IMR-90 (cell line): ENCODE data around the gene MOV10L1. TPM values are rescaled to one million over a fixed set of nuclear protein-coding genes. Genes with fewer than 3 reads are reported as not detected.
"Not testable (repeated sequence)": the region's sequence is repeated elsewhere in the genome, so short reads cannot be mapped to it uniquely, and the experiment has no call there.

ENCODE experiments used
- ATAC-seq: fragments of 200-7000 bp; cut with Tn5 transposase; 2 replicates; pipeline ENCODE4 v1.9.1; 2020; ENCODE audit warnings: low read depth, mild to moderate bottlenecking, moderate library complexity
- BruUV-seq: library from RNA; stranded (reverse); fragments of 400-500 nt; replicated peaks from 2 replicates; lab custom pipeline; 2021; lab: Mats Ljungman, UMichigan
- CTCF ChIA-PET: fragments of 300-600 bp; formaldehyde crosslinking; extraction: SDS; loops from one replicate; lab custom pipeline; 2021; ENCODE audit warnings: antibody characterized with exemption; lab: Yijun Ruan, JAX
- POLR2A ChIA-PET: fragments of 300-600 bp; sonication (Branson Sonifier 250); formaldehyde crosslinking; loops from one replicate; lab custom pipeline; 2022; ENCODE audit warnings: antibody characterized with exemption; ENCODE audit not compliant: unreplicated experiment; lab: Charles Lee
- DNase-seq: peaks from one replicate; pipeline ENCODE4 v3.0.0; 2013
- H2AFZ ChIP-seq: replicated peaks from 2 replicates; pipeline ENCODE3; 2013; ENCODE audit warnings: low read length, mild to moderate bottlenecking; ENCODE audit not compliant: poor library complexity
- H2AK5ac ChIP-seq: 2 replicates; pipeline ENCODE4 v1.6.1; 2013; ENCODE audit warnings: low read depth, low read length, inconsistent platforms
- H2AK9ac ChIP-seq: replicated peaks from 2 replicates; pipeline ENCODE3; 2013; ENCODE audit warnings: mild to moderate bottlenecking, low read depth, low read length, moderate library complexity; ENCODE audit not compliant: poor library complexity
- H2BK120ac ChIP-seq: 2 replicates; pipeline ENCODE4 v1.6.1; 2013; ENCODE audit warnings: low read depth, low read length, inconsistent platforms
- H2BK15ac ChIP-seq: 3 replicates; pipeline ENCODE4 v1.6.1; 2013; ENCODE audit warnings: low read depth, low read length, inconsistent platforms
- H2BK20ac ChIP-seq: 2 replicates; pipeline ENCODE4 v1.6.1; 2013; ENCODE audit warnings: low read depth, mild to moderate bottlenecking, inconsistent platforms, low read length, moderate library complexity
- H2BK5ac ChIP-seq: 2 replicates; pipeline ENCODE4 v1.6.1; 2013; ENCODE audit warnings: mild to moderate bottlenecking, low read depth, low read length, inconsistent platforms; ENCODE audit not compliant: poor library complexity, severe bottlenecking
- H3K14ac ChIP-seq: replicated peaks from 2 replicates; pipeline ENCODE4 v1.6.1; 2013; ENCODE audit warnings: low read depth, low read length, inconsistent platforms
- H3K18ac ChIP-seq: 2 replicates; pipeline ENCODE4 v1.6.1; 2013; ENCODE audit warnings: low read depth, low read length, control low read depth
- H3K23ac ChIP-seq: 2 replicates; pipeline ENCODE4 v1.6.1; 2013; ENCODE audit warnings: low read depth, low read length, inconsistent platforms
- H3K27ac ChIP-seq: 2 replicates; pipeline ENCODE4 v1.5.1; 2013; ENCODE audit warnings: mild to moderate bottlenecking, control low read depth, low read length; ENCODE audit not compliant: insufficient read depth
- H3K27me3 ChIP-seq: 2 replicates; pipeline ENCODE4 v1.6.1; 2013; ENCODE audit warnings: low read length; ENCODE audit not compliant: control insufficient read depth, insufficient read depth
- H3K36me3 ChIP-seq: 2 replicates; pipeline ENCODE4 v1.6.1; 2013; ENCODE audit warnings: low read length, mixed read lengths; ENCODE audit not compliant: control insufficient read depth, insufficient read depth
- H3K4ac ChIP-seq: 2 replicates; pipeline ENCODE4 v1.6.1; 2013; ENCODE audit warnings: low read depth, low read length, inconsistent platforms
- H3K4me1 ChIP-seq: 2 replicates; pipeline ENCODE4 v1.6.1; 2013; ENCODE audit warnings: low read length, mixed read lengths; ENCODE audit not compliant: control insufficient read depth, insufficient read depth
- H3K4me2 ChIP-seq: 2 replicates; pipeline ENCODE4 v1.6.1; 2013; ENCODE audit warnings: low read depth, mild to moderate bottlenecking, control low read depth, low read length, moderate library complexity
- H3K4me3 ChIP-seq: 2 replicates; pipeline ENCODE4 v1.5.1; 2013; ENCODE audit warnings: low read depth, mild to moderate bottlenecking, control low read depth, low read length, moderate library complexity; ENCODE audit not compliant: insufficient read depth
- H3K56ac ChIP-seq: 2 replicates; pipeline ENCODE4 v1.6.1; 2013; ENCODE audit warnings: low read length, inconsistent platforms; ENCODE audit not compliant: insufficient read depth; ENCODE audit errors: extremely low read depth
- H3K79me1 ChIP-seq, 2 experiments: 2 replicates each; pipeline ENCODE4 v1.6.1; 2013; ENCODE audit warnings: low read length in 2 of 2, inconsistent platforms in 1 of 2, low read depth in 1 of 2
- H3K9ac ChIP-seq: 2 replicates; pipeline ENCODE4 v1.6.1; 2013; ENCODE audit warnings: low read depth, low read length, control low read depth
- H3K9me1 ChIP-seq: 2 replicates; pipeline ENCODE4 v1.6.1; 2013; ENCODE audit warnings: low read length, inconsistent platforms; ENCODE audit not compliant: insufficient read depth
- H3K9me3 ChIP-seq: 2 replicates; pipeline ENCODE4 v1.6.1; 2013; ENCODE audit warnings: low read length; ENCODE audit not compliant: control insufficient read depth, insufficient read depth
- H4K20me1 ChIP-seq: 2 replicates; pipeline ENCODE4 v1.6.1; 2013; ENCODE audit warnings: low read length, inconsistent platforms; ENCODE audit not compliant: insufficient read depth
- H4K5ac ChIP-seq: 2 replicates; pipeline ENCODE4 v1.6.1; 2013; ENCODE audit warnings: mild to moderate bottlenecking, low read depth, low read length, control low read depth
- H4K8ac ChIP-seq, 2 experiments: 2 replicates each; pipeline ENCODE4 v1.6.1; 2013; ENCODE audit warnings: low read depth in 2 of 2, low read length in 2 of 2, control low read depth in 1 of 2, inconsistent platforms in 1 of 2
- H4K91ac ChIP-seq: 2 replicates; pipeline ENCODE4 v1.6.1; 2013; ENCODE audit warnings: low read depth, low read length, inconsistent platforms; ENCODE audit not compliant: insufficient read depth
- whole genome bisulfite sequencing, 2 experiments: methylation state at CpG; one replicate each; pipeline versions ENCODE4 v1.1.5 to v1.1.7; 2013; ENCODE audit warnings: missing lambda C conversion rate in 2 of 2; ENCODE audit not compliant: insufficient read length in 1 of 2; ENCODE audit errors: extremely low coverage in 2 of 2; 5-methylcytosine and 5-hydroxymethylcytosine counted together
- dilution Hi-C: fragments of 300-500 bp; cut with HindIII; formaldehyde crosslinking; loops from one replicate; pipeline ENCODE4 v1.14.3; 2018; ENCODE audit warnings: low sequenced_read_pairs; ENCODE audit not compliant: unreplicated experiment
- in situ Hi-C: fragments of 300-500 bp; cut with MboI; formaldehyde crosslinking; loops from 3 replicates; pipeline ENCODE4 v1.14.3; 2019; ENCODE audit warnings: low sequenced_read_pairs, inconsistent platforms, mixed read lengths
- intact Hi-C: fragments of 100-400 bp; cut with micrococcal nuclease; formaldehyde crosslinking; loops from 2 replicates; pipeline ENCODE4 v1.10.0; 2022
- polyA plus RNA-seq, 3 experiments: library from polyadenylated mRNA; depleted of rRNA; stranded (reverse); fragments of >200 nt; gene quantifications; 2 replicates each; pipeline ENCODE4 v1.2.3, GENCODE V29; 2012; ENCODE audit warnings: low replicate concordance in 1 of 3
- total RNA-seq: library from RNA; depleted of rRNA; stranded (reverse); fragments of >200 nt; gene quantifications from 2 replicates; pipeline ENCODE4 v1.2.3, GENCODE V29; 2012

Gene MOV10L1
- total and polyA plus RNA-seq, 2 of the 4 experiments (the other 2 are of a cell fraction) = 0.72 to 1.4 TPM

GRCh38 chr22:50147258-50148165, 57.7 kb downstream of the MOV10L1 start:
- H3K14ac ChIP-seq, H3K4me2 ChIP-seq, H2BK5ac ChIP-seq, H3K9ac ChIP-seq, H2AK9ac ChIP-seq, H3K9me3 ChIP-seq, H4K20me1 ChIP-seq, H2AFZ ChIP-seq, H3K18ac ChIP-seq, DNase-seq, H2BK15ac ChIP-seq, H4K8ac ChIP-seq, dilution Hi-C loops, ATAC-seq, H3K56ac ChIP-seq, H3K23ac ChIP-seq, H4K5ac ChIP-seq, H4K91ac ChIP-seq, H3K4ac ChIP-seq, H3K4me3 ChIP-seq, H3K27ac ChIP-seq, POLR2A ChIA-PET, H2AK5ac ChIP-seq, H3K79me1 ChIP-seq, H2BK120ac ChIP-seq, CTCF ChIA-PET, H2BK20ac ChIP-seq, BruUV-seq, H3K9me1 ChIP-seq, H3K36me3 ChIP-seq, H3K4me1 ChIP-seq, H3K27me3 ChIP-seq: not testable (repeated sequence)
- intact Hi-C loops (loop anchor here (1.0 kb wide), 1 partner anchor 39 kb away; no protein-coding TSS in a partner anchor), in situ Hi-C loops (loop anchor here (5.0 kb wide), 1 partner anchor 65 kb away; no protein-coding TSS in a partner anchor)
- WGBS, 2 experiments = 100% methylated on average over 1 of the region's 26 CpGs; no CpG with 5 or more reads in 1 of the 2 experiments
